ENCODE measurements around the gene TMPRSS6. TPM values are rescaled to one million over a fixed set of nuclear protein-coding genes. Genes with fewer than 3 reads are reported as not detected.

The TMPRSS6 gene
- total RNA-seq, 4 donors from 2014 or later: 0.10 to 0.18 TPM; not detected in 2

DNA sequence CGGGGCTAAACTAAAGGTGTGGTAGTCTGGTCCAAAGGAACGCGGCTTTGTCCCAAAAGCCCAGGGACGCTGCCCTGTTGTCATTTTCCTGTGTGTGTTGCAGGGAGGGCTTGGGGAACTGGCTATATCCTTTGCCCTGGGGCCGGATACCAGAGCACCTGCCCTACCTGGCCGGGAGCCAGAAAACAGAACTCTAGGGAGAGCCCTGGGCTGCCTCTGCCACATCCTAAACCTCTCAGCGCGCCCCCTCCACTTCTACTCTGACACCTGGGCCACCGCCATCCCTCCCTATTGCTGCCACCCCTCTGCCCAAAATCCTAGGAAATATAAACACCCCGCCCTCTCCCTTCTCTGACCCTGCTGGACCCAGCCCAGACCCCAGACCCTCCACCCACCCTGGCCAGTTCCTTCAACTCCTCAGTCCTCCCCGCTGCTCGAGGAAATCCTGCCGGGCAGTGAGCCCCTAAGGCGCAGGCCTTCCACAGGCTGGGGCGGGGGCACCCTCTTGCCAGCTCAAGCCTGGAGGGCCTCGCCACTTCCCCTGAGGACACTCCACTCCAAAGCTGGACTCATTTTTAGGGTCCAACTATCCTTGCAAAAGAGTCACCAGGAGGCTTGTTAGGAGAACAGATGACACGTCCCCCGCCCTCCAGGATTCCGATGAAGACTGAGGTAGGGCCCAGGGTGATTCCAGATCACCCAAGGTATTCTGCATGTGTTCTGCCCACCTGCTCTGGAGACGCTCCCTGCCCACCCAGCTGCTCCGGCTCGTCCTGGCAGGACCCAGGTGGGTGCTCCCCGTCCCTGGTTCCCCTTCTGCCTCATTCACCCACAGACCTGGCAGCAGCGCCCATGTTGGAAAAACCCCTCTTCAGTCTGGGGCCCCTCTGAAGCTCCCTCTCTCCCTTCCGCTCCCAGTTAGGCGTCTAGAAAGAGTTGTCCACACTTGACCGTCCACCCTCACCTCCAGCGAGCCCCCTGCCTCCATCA is 45.8 kb downstream of the TMPRSS6 start:
- no peaks in the 10 kb centered on the region for H3K4me1 ChIP-seq
- no peak overlapping the region for H3K27ac ChIP-seq
- in situ Hi-C loops (cut with MboI; ENCODE audit: low sequenced_read_pairs in 4 of 4): no loop called here
- H3K27me3 ChIP-seq: peaks cover 7 to 8% (median 8%) of the 10 kb centered on the region in 3 donors
- no peaks in the 10 kb centered on the region for H3K9me3 ChIP-seq
- no peak for ATAC-seq
- intact Hi-C loops (cut with DNase I; ENCODE audit: low total_unique reads): no loop called here
- H3K4me3 ChIP-seq: no peak overlapping the region
- no peak for TF ChIP-seq POLR2A (IDR thresholded peaks at IDR 0.05)
- TF ChIP-seq CTCF (IDR thresholded peaks at IDR 0.05 in 4 of 5, conservative IDR thresholded peaks at IDR 0.05 in 1 of 5): no peak
- no peak for DNase-seq
- no peaks in the 10 kb centered on the region for H3K36me3 ChIP-seq

- in situ Hi-C loops (cut with MboI; ENCODE audit: low sequenced_read_pairs in 4 of 4): no loop called here
Observed at GRCh38 chr22:37062702-37063381, 46.7 kb downstream of the TMPRSS6 start.

DNA sequence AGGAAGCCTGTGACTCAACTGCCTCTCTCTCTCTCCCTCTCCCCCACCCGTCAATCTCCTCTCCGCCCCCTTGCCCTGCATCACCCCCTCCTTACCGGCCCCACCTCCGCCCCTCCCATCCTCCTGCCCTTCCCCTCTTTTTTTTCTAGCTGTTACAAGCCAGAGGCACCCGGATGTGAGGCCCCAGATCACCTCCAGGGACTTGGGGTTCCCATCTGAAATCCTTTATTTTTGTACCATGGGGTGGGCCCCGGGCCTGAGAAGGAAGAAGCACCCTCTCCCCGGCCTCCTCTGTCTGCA is 47.2 kb downstream of the TMPRSS6 start:
- Histone ChIP-seq H3K4me3 (no peak overlapping the region), H3K9me3 (no peaks in the 10 kb centered on the region), H3K27ac (no peak overlapping the region), H3K4me1 (no peaks in the 10 kb centered on the region), H3K36me3 (no peaks in the 10 kb centered on the region), H3K27me3 (peaks cover 0 to 2% (median 0%) of the 10 kb centered on the region in 3 donors)
- TF ChIP-seq CTCF (IDR thresholded peaks at IDR 0.05 in 4 of 5, conservative IDR thresholded peaks at IDR 0.05 in 1 of 5) (no peak), POLR2A (IDR thresholded peaks at IDR 0.05) (no peak)
- in situ Hi-C loops (cut with MboI; ENCODE audit: low sequenced_read_pairs in 4 of 4): no loop called here
- DNase-seq (no peak), ATAC-seq (no peak)
- intact Hi-C loops (cut with DNase I; ENCODE audit: low total_unique reads): no loop called here

More at GRCh38 chr22:37062702-37063381, 46.7 kb downstream of the TMPRSS6 start:
- Histone ChIP-seq H3K27ac (no peak overlapping the region), H3K36me3 (no peaks in the 10 kb centered on the region), H3K27me3 (peaks cover 0 to 2% (median 0%) of the 10 kb centered on the region in 3 donors), H3K4me3 (no peak overlapping the region), H3K9me3 (no peaks in the 10 kb centered on the region), H3K4me1 (no peaks in the 10 kb centered on the region)
- intact Hi-C loops (cut with DNase I; ENCODE audit: low total_unique reads): no loop called here
- ATAC-seq: no peak
- no peak for DNase-seq
- TF ChIP-seq CTCF (IDR thresholded peaks at IDR 0.05 in 4 of 5, conservative IDR thresholded peaks at IDR 0.05 in 1 of 5) (no peak), POLR2A (IDR thresholded peaks at IDR 0.05) (no peak)

- H3K4me3 ChIP-seq: no peak overlapping the region
- TF ChIP-seq CTCF (IDR thresholded peaks at IDR 0.05 in 4 of 5, conservative IDR thresholded peaks at IDR 0.05 in 1 of 5): no peak
- TF ChIP-seq POLR2A (IDR thresholded peaks at IDR 0.05): no peak
Observed at GRCh38 chr22:37061611-37062375, 47.7 kb downstream of the TMPRSS6 start.

More at GRCh38 chr22:37061611-37062375, 47.7 kb downstream of the TMPRSS6 start:
- intact Hi-C loops (cut with DNase I; ENCODE audit: low total_unique reads): no loop called here
- H3K4me1 ChIP-seq: no peaks in the 10 kb centered on the region
- H3K27me3 ChIP-seq: no peaks in the 10 kb centered on the region
- in situ Hi-C loops (cut with MboI; ENCODE audit: low sequenced_read_pairs in 4 of 4): no loop called here
- H3K36me3 ChIP-seq: no peaks in the 10 kb centered on the region
- no peak overlapping the region for H3K27ac ChIP-seq
- DNase-seq: no peak
- ATAC-seq: no peak
- no peaks in the 10 kb centered on the region for H3K9me3 ChIP-seq
